ENCODE data around the gene KRTAP29-1.

The KRTAP29-1 gene

DNA sequence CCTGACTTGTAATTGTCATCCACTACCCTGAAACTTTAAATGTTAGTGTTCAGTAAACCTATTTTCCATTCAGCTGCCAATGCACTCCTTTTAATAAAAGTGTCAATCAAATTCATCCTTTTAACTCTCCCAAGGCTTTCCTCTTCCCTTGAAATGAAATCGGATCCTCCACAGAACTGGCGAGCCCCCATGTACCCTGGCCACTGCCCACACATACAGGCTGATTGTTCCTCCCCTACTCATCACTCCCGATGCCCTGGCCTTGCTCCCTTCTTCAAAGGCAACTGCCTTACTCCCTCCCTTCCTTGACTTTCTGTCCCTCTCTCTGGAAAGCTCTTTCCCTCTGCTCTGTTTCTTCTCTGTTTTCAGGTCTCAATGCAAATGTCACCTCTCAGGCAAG, 40.4 kb upstream of the KRTAP29-1 start:
- Mint-ChIP-seq H3K36me3 (ENCODE audit: low read depth) (no peaks in the 10 kb centered on the region), H3K9me3 (peaks cover 25% of the 10 kb centered on the region), H3K27me3 (ENCODE audit: low read depth) (no peaks in the 10 kb centered on the region), H3K4me3 (no peak overlapping the region), H3K27ac (peak overlapping the region in 1 of 3 experiments; percentile 54), H3K4me1 (peaks cover 6% of the 10 kb centered on the region)
- TF ChIP-seq, protein P1, sequence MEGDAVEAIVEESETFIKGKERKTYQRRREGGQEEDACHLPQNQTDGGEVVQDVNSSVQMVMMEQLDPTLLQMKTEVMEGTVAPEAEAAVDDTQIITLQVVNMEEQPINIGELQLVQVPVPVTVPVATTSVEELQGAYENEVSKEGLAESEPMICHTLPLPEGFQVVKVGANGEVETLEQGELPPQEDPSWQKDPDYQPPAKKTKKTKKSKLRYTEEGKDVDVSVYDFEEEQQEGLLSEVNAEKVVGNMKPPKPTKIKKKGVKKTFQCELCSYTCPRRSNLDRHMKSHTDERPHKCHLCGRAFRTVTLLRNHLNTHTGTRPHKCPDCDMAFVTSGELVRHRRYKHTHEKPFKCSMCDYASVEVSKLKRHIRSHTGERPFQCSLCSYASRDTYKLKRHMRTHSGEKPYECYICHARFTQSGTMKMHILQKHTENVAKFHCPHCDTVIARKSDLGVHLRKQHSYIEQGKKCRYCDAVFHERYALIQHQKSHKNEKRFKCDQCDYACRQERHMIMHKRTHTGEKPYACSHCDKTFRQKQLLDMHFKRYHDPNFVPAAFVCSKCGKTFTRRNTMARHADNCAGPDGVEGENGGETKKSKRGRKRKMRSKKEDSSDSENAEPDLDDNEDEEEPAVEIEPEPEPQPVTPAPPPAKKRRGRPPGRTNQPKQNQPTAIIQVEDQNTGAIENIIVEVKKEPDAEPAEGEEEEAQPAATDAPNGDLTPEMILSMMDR (IDR thresholded peaks at IDR 0.05; ENCODE audit: unreplicated experiment in 3 of 3): no peak

DNA sequence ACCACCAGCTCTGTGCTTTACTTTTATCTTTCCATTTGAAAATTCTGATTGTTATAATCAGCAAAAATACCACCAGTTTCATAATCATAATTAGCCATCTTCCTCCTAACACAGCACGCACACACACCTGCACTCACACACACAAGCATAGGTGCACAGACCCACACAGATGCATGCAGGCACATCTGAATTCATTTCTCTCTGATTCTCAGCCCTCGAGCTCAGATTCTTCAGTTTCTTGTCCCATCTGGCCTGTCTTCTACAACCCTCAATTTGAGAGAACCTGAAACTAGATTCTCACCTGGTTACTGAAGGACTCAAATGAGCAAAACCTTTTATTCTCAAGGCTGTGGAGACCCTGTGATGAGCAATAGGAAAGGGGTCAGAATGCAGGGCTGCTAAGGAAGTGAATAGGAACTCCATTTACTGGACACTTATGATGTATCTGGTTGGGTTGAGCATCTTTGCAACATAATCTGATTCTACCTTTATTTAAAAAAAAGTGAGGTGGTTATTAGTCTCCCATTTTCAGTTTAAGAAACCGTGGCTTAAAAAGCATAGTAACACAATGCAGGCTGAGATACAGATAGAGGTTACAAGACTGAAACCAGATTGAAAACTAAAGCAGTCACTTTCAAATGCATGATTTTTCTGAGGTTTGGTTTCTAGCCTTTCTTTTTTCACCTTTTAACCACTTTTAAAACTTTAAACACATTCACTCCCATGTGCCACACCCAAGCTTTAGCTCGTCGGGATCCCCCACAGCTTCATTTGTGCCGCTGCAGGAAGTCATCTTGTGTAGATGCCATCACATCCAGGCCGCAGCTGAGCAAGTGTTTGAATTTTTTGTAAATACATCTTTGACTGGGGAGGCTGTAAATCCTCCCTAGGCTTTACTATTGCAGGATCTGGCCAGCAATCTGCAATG, 38.5 kb upstream of the KRTAP29-1 start:
- H3K4me1 Mint-ChIP-seq: peaks cover 6% of the 10 kb centered on the region
- H3K27me3 Mint-ChIP-seq (ENCODE audit: low read depth): no peaks in the 10 kb centered on the region
- H3K36me3 Mint-ChIP-seq (ENCODE audit: low read depth): no peaks in the 10 kb centered on the region
- H3K27ac Mint-ChIP-seq: peak overlapping the region; percentile 72 to 87 (median 83)
- H3K4me3 Mint-ChIP-seq: no peak overlapping the region
- TF ChIP-seq, protein P1 (IDR thresholded peaks at IDR 0.05; ENCODE audit: unreplicated experiment in 3 of 3): no peak
- peaks cover 25% of the 10 kb centered on the region for H3K9me3 Mint-ChIP-seq

DNA sequence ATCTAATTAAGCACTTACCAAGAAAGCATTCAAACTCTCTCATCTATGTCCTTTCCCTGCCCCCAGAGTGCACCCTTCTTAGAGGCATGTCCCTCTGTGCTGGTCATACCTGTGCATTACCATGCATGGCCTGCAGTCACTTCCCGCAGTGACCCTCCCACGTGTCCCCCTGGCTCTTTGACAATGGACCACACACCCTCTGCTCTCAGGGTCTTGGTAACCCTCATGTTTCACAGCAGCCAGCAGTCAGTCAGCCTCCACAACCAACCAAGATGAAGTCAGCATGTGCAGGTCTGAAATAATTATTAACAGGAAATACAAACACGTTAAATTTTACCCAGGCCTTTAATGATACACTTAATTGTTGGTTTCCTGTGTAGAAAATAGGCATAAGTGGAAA, 37.8 kb upstream of the KRTAP29-1 start:
- Mint-ChIP-seq H3K27ac (peak overlapping the region; percentile 72 to 87 (median 83)), H3K9me3 (peaks cover 25% of the 10 kb centered on the region), H3K4me3 (peak overlapping the region in 1 of 3 experiments; percentile 2), H3K27me3 (ENCODE audit: low read depth) (no peaks in the 10 kb centered on the region), H3K4me1 (peaks cover 6% of the 10 kb centered on the region), H3K36me3 (ENCODE audit: low read depth) (no peaks in the 10 kb centered on the region)
- TF ChIP-seq, protein P1 (IDR thresholded peaks at IDR 0.05; ENCODE audit: unreplicated experiment in 3 of 3): peak in 1 of 3 experiments; percentile 10

DNA sequence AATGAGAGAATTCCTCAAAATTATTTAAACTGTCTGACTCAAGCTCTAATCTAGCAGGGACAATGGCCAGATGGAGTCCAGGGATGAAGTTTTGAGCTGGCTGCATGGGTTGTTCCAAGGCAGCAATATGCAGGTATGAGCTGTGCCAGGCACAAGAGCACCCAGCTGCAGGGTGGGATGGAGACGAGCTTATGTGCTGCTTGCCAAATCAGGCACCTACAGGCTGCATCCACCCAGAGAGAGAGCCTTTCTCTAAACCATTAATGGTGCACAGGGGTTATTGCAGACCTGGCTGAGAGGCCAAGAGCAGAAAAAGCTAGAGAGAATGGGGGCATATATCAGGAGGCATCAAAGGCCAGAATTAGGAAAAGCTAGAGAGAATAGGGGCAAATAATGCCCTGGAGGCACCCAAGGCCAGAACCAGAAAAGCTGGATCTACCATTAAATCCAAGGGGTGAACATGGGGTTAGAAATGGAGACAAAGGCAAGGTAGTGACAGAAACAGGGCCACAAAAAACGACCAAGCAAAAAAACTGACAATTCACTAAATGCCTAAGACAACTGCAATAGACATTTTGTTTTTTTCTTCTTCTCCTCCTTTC, 37.0 kb upstream of the KRTAP29-1 start:
- Mint-ChIP-seq H3K9me3 (peaks cover 23% of the 10 kb centered on the region), H3K27ac (peak overlapping the region; percentile 72 to 87 (median 83)), H3K4me1 (peaks cover 6% of the 10 kb centered on the region), H3K36me3 (ENCODE audit: low read depth) (no peaks in the 10 kb centered on the region), H3K4me3 (no peak overlapping the region), H3K27me3 (ENCODE audit: low read depth) (no peaks in the 10 kb centered on the region)
- TF ChIP-seq, protein P1 (IDR thresholded peaks at IDR 0.05; ENCODE audit: unreplicated experiment in 3 of 3): no peak

DNA sequence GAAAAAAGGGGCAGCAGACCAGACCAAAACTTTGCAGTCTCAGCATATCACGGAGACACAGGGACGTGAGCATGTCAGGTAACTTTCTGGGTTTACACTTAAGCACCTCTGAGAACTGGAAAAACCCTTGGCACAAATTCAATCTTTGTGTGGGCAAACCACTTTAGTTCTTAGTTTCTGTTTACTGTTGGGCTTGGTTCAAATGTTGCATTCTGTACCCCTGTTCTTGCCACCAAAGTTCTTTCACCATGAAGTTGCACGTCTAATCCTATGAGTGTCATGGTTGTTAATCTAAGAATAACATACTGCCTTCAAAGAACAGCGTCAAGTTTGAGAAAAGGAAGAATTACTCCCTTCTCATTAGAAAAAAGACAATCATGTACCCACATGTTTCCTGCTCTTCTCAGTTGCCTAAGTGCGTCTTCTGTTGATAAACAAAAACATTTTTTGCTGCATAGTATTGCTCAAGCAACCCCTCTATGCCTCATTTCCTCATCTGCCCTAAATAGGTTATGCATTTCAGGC, 36.4 kb upstream of the KRTAP29-1 start:
- H3K4me1 Mint-ChIP-seq: peaks cover 6% of the 10 kb centered on the region
- H3K27me3 Mint-ChIP-seq (ENCODE audit: low read depth): no peaks in the 10 kb centered on the region
- no peak overlapping the region for H3K4me3 Mint-ChIP-seq
- peaks cover 20% of the 10 kb centered on the region for H3K9me3 Mint-ChIP-seq
- TF ChIP-seq, protein P1 (IDR thresholded peaks at IDR 0.05; ENCODE audit: unreplicated experiment in 3 of 3): no peak
- no peaks in the 10 kb centered on the region for H3K36me3 Mint-ChIP-seq (ENCODE audit: low read depth)
- peak overlapping the region; percentile 65 to 87 (median 83) for H3K27ac Mint-ChIP-seq
